SKM-1 treated with dmso at 0.1 percent for 144 hours (cell line): ENCODE measurements around the gene FAM107A.

Source experiments
- DNase-seq: peaks from one replicate; lab custom pipeline; 2025; ENCODE audit not compliant: unreplicated experiment; lab: John Stamatoyannopoulos, UW

Gene FAM107A

DNA sequence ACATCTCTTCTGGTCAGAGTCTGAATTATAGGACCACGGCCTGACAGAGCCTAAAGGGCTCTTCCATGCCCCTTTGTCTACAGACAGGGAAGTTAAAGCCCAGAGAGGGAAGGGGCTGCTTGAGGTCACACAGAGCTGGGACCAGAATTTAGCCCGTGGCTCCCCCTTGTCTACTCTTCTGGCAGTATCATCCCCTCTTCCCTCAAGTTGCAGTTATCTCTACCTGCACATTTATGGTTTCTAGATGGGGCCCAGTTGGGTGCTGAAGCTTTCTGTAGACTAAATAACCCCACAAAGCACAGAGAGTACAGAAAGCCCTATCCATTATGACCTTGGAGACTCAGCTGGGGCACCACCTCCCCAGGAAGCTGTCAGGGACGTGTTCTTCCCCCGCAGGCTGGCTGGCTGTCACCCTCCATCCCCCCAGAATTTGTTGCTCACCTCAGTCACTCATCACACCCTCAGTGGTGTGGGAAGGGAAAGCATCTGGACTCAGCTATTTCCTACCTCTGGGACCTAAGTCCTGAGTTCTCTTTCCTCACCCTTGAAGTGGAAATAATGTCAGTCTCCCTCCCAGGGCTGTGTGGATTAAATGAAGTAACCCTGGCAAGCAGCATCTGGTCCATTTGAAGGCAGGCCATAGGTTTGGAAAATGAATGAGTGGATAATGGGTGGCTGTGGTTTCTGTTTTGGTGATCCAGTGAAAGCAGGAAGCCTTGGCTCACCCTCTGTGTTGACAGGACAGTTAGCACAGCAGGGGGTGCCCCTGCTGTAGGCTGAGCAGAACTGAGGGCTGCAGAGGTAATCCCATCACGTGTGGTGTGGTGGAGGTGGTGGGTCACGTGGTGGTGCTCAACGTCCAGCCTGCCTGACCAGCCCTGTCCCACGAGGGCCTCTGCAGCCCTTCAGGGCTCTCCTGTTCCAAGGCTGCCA lies 56.5 kb downstream of the FAM107A start:
- DNase-seq, result no peak

DNA sequence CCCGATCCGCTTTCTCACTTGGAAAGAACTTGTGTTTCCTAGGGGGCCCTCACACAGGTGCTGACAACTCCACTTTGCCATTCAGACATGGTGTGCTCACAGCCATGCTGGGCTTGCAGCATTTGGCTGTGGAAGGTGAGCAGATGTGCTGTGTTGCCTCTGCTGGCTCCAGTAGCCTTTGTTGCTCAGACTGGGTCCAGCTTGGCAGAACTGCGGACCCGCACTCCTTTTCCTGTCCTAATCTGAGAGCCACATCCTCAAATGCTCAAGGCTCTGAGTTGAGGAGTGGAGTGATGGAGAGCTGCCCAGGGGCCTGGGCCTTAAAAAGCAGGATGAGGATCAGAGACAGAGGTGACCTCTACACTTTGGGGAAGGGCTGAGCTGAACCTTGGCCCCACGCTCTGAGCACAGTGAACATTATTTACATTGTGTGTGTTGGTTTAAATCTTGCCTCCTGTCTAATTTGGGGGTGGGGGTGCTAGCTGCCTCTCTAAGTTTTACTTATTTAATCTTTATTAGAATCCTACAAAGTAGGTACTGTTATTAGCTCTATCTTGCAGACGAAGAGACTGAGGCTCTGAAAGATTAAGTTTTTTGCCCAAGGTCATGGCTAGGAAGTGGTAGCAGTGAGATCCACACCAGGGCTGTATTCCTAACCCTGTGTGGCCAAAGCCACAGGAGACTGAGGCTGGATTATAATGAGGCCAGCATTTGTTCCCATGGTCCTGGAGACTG lies 57.4 kb downstream of the FAM107A start:
- DNase-seq, result no peak

DNA sequence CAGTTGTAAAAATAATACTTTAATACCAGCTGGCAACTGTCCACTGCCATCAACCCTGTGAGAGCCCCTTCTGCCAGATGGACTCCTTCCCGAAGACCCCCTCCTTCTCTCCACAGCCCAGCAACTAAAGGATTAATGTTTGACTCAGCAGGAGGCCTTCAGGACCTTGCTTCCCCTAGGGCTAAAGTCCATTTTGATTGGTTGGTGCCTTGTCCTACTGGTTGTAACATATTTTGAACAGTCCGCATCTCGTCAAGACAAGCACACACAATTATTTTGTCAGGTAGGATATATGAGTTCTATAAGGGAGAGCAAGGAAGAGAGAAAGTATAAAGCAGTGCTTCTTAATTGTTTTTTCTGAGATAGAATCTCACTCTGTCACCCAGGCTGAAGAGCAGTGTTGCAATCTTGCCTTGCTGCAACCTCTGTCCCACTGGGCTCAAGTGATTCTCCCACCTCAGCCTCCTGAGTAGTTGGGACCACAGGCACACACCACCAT lies 58.9 kb downstream of the FAM107A start:
- DNase-seq, result no peak

DNA sequence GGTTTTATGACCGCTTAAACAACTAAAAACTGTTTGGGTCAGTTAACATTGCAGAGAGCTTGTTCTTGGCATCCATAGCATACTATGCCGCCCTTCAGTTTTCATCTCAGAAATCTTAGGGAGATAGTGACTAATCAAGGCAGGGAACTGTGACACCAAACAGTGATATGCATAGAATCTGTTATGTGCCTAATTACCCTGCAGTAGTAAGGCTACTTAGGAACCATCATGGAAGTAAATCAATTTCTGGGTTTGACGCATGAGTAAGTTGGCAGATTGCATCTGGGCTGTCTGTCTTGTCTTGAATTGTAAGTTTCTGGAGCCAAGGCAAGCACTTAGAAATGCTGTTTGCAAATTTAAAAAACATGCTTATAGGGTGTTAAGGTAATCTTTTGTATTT lies 62.8 kb downstream of the FAM107A start:
- DNase-seq, result no peak
